ENCODE measurements around the gene LRG1.
A peak's percentile ranks its signal among the peaks of the same experiment; 100 is the strongest.

Gene LRG1

DNA sequence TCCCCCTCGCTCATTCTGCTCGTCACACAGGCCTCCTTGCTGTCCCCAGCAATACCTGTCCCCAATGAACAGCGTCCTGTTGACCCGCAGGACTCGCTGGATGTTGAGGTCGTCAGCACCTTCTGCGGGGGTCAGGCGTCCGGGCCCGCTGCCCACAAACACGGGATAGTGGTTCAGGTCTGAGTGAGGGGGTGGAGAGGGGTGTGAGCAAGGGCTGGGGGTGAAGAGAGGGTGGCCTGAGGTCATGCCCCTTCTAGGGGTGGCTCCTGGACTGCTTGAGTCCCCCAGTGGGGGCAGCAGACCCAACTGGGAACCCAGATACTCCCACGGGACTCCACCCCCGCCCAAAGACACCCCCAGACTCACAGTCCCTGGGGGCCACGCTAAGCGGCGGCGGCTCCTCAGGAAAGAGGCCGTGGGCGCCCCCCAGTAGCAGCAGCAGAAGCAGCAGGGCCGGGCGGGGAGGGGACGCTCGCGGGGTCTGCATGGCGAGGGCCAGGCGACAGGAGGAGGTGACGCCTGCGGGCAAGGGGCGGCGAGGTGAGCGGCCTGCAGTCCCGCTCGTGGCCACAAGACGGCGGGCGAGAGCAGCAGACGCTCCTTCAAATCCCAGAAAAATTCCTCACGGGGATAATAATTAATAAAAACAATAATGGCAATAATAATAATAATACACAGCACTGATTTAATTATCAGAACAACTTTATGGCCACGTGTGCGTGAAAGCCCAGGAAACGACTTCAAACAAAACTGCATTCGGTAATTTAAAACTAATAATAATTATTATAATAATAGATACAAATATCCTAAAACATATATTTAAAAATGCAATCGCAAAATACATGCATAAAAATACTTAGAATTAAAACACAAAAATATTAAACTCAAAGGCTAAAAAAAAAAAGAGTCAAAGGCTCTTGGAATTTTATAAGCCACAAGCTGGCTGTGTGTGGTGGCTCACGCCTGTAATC, 18.4 kb upstream of the LRG1 start:
- TF ChIP-seq, protein P1, sequence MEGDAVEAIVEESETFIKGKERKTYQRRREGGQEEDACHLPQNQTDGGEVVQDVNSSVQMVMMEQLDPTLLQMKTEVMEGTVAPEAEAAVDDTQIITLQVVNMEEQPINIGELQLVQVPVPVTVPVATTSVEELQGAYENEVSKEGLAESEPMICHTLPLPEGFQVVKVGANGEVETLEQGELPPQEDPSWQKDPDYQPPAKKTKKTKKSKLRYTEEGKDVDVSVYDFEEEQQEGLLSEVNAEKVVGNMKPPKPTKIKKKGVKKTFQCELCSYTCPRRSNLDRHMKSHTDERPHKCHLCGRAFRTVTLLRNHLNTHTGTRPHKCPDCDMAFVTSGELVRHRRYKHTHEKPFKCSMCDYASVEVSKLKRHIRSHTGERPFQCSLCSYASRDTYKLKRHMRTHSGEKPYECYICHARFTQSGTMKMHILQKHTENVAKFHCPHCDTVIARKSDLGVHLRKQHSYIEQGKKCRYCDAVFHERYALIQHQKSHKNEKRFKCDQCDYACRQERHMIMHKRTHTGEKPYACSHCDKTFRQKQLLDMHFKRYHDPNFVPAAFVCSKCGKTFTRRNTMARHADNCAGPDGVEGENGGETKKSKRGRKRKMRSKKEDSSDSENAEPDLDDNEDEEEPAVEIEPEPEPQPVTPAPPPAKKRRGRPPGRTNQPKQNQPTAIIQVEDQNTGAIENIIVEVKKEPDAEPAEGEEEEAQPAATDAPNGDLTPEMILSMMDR (IDR thresholded peaks at IDR 0.05; ENCODE audit: low read depth, low read length), result peak; percentile 80
- TF ChIP-seq EZH2phosphoT487 (IDR thresholded peaks at IDR 0.05; ENCODE audit: low read depth), result no peak
- Histone ChIP-seq H3K9ac (ENCODE audit: low read length) (no peak overlapping the region), H3K36me3 (replicated peaks; ENCODE audit: low read depth, low read length) (peaks cover 26% of the 10 kb centered on the region), H4K20me1 (ENCODE audit: insufficient read depth, low read length) (peaks cover 4% of the 10 kb centered on the region; the same call in 1 of the 2 replicates), H3K79me2 (ENCODE audit: low read length) (no peaks in the 10 kb centered on the region), H3K4me2 (ENCODE audit: low read length) (peak overlapping the region; percentile 39), H3K9me3 (ENCODE audit: insufficient read depth, low read length) (no peaks in the 10 kb centered on the region), H3K4me3 (ENCODE audit: low read length) (no peak overlapping the region), H3K27ac (ENCODE audit: low read length) (no peak overlapping the region), H3K27me3 (ENCODE audit: low read depth, low read length) (no peaks in the 10 kb centered on the region), H2AFZ (ENCODE audit: low read depth, low read length) (no peak overlapping the region), H3K4me1 (ENCODE audit: low read length) (no peaks in the 10 kb centered on the region)

DNA sequence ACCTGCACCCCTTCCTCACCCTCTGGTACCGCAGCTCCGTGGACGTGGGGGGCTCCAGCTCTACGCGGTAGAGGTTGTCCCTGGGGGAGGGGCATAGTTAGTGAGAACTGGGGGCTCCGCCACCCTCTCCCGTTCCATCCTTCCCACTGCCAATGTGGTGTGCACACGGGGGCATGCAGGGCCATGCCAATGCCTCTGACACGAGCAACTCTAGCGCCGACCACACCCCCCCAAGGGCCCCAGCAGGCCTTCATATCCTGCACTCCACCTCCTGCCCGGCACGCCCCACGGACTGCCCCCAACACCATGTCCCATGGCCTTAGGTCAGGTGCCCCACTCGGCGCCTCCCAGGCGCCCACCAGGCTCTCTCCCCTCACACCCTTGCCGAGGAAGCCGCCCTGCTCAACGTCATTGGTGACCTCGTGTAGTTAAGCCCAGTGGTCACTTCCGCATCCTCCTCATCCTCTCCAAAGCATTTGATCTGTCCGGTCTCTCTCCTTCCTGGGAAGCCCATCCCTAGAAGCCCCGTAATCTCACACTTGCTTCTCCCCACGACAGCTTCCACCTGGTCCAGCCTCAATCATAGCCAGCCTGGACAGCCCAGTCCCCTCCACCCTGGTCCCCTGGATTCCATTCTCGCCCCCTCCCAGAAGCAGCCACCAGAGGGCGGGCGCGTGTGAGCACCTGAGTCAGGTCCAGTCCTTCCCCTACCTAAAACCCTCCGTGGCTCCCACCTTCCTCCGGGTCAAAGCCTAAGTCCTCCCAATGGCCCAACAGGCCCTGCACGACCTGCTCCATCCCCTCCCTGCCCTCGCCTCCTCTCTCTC, 17.5 kb upstream of the LRG1 start:
- H3K9ac ChIP-seq (ENCODE audit: low read length), result no peak overlapping the region
- H3K9me3 ChIP-seq (ENCODE audit: insufficient read depth, low read length), result no peaks in the 10 kb centered on the region
- no peak overlapping the region for H3K4me2 ChIP-seq (ENCODE audit: low read length)
- no peak overlapping the region for H2AFZ ChIP-seq (ENCODE audit: low read depth, low read length)
- no peaks in the 10 kb centered on the region for H3K27me3 ChIP-seq (ENCODE audit: low read depth, low read length)
- H3K36me3 ChIP-seq (replicated peaks; ENCODE audit: low read depth, low read length), result peaks cover 35% of the 10 kb centered on the region
- peaks cover 4% of the 10 kb centered on the region; the same call in 1 of the 2 replicates for H4K20me1 ChIP-seq (ENCODE audit: insufficient read depth, low read length)
- TF ChIP-seq EZH2phosphoT487 (IDR thresholded peaks at IDR 0.05; ENCODE audit: low read depth), result no peak
- TF ChIP-seq, protein P1 (IDR thresholded peaks at IDR 0.05; ENCODE audit: low read depth, low read length), result peak; percentile 35
- no peak overlapping the region for H3K27ac ChIP-seq (ENCODE audit: low read length)
- no peaks in the 10 kb centered on the region for H3K79me2 ChIP-seq (ENCODE audit: low read length)
- H3K4me1 ChIP-seq (ENCODE audit: low read length), result no peaks in the 10 kb centered on the region
- H3K4me3 ChIP-seq (ENCODE audit: low read length), result no peak overlapping the region

DNA sequence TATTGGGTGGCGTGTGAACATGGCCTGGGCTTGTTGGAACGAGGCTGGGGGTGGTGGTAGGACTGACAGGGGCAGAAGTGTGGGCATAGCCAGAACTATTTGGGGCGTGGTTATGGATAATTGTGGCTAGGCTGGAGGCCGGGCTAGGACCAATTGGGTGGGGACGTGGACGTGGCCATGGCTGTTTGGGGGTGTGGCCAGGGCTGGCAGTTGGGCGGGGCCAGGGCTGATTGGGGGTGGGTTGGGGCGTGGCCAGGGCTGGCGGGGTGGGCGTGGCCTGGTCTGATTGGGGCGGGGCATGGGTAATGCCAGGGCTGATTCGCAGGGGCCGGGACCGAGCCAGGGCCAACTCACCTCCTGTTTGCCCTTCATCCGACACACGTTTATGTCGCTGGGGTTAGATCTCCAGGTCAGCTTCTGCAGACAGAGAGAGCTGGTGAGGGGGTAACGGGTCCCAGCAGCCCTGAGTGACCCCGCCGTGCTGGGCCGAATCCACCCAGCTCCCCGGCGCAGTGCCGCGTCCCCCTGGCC, 16.8 kb upstream of the LRG1 start:
- Histone ChIP-seq H3K4me2 (ENCODE audit: low read length) (no peak overlapping the region), H3K4me3 (ENCODE audit: low read length) (no peak overlapping the region), H3K9ac (ENCODE audit: low read length) (no peak overlapping the region), H3K36me3 (replicated peaks; ENCODE audit: low read depth, low read length) (peaks cover 40% of the 10 kb centered on the region), H3K4me1 (ENCODE audit: low read length) (no peaks in the 10 kb centered on the region), H4K20me1 (ENCODE audit: insufficient read depth, low read length) (peaks cover 4% of the 10 kb centered on the region; the same call in 1 of the 2 replicates), H3K27ac (ENCODE audit: low read length) (no peak overlapping the region), H3K9me3 (ENCODE audit: insufficient read depth, low read length) (no peaks in the 10 kb centered on the region), H2AFZ (ENCODE audit: low read depth, low read length) (no peak overlapping the region), H3K27me3 (ENCODE audit: low read depth, low read length) (no peaks in the 10 kb centered on the region), H3K79me2 (ENCODE audit: low read length) (no peaks in the 10 kb centered on the region)
- TF ChIP-seq, protein P1 (IDR thresholded peaks at IDR 0.05; ENCODE audit: low read depth, low read length), result no peak
- no peak for TF ChIP-seq EZH2phosphoT487 (IDR thresholded peaks at IDR 0.05; ENCODE audit: low read depth)

Data from OCI-LY3 (cell line).